Measurements from ENCODE around the gene NEUROG3.

- TF ChIP-seq CTCF (IDR thresholded peaks at IDR 0.05) (no peak), POLR2AphosphoS5 (IDR thresholded peaks at IDR 0.05; ENCODE audit: low read depth, low read length) (no peak), SIN3A (IDR thresholded peaks at IDR 0.05; ENCODE audit: borderline replicate concordance, insufficient read depth, low read depth, low read length) (no peak)
These were observed 43.1 kb upstream of the NEUROG3 start for GRCh38 chr10:69616358-69616757.

Measured in Panc1 (cell line).